Measurements from ENCODE around the gene HERC2.

- TF ChIP-seq POLR2A (IDR thresholded peaks at IDR 0.05) (no peak), POLR2AphosphoS5 (IDR thresholded peaks at IDR 0.05) (no peak)
- TF ChIP-seq, protein P1, sequence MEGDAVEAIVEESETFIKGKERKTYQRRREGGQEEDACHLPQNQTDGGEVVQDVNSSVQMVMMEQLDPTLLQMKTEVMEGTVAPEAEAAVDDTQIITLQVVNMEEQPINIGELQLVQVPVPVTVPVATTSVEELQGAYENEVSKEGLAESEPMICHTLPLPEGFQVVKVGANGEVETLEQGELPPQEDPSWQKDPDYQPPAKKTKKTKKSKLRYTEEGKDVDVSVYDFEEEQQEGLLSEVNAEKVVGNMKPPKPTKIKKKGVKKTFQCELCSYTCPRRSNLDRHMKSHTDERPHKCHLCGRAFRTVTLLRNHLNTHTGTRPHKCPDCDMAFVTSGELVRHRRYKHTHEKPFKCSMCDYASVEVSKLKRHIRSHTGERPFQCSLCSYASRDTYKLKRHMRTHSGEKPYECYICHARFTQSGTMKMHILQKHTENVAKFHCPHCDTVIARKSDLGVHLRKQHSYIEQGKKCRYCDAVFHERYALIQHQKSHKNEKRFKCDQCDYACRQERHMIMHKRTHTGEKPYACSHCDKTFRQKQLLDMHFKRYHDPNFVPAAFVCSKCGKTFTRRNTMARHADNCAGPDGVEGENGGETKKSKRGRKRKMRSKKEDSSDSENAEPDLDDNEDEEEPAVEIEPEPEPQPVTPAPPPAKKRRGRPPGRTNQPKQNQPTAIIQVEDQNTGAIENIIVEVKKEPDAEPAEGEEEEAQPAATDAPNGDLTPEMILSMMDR (IDR thresholded peaks at IDR 0.05) = no peak
These were observed 156.2 kb downstream of the HERC2 start for GRCh38 chr15:28165791-28166190.

All from stomach (tissue), 4 donors.